ENCODE measurements around the gene ADAMTS12.

DNA sequence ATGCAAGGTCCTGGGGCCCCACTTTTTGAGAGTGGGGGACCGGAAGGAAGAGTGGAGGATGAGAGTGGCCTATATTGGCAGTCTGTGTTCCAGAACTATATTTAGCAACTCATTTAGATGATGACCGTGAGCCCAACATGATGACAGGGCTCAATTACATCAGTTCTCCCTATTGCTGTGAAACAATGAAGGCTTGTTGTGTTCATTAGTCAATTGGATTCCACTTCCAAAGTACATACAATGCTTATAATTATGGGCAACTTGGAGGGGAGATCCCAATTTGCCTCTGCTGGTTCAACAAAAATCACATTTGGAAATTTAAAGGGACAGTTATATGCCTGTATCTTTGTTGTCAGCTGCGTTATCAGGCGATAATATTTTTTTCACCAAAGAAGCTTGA is 360.0 kb downstream of the ADAMTS12 start:
- TF ChIP-seq, protein P1, sequence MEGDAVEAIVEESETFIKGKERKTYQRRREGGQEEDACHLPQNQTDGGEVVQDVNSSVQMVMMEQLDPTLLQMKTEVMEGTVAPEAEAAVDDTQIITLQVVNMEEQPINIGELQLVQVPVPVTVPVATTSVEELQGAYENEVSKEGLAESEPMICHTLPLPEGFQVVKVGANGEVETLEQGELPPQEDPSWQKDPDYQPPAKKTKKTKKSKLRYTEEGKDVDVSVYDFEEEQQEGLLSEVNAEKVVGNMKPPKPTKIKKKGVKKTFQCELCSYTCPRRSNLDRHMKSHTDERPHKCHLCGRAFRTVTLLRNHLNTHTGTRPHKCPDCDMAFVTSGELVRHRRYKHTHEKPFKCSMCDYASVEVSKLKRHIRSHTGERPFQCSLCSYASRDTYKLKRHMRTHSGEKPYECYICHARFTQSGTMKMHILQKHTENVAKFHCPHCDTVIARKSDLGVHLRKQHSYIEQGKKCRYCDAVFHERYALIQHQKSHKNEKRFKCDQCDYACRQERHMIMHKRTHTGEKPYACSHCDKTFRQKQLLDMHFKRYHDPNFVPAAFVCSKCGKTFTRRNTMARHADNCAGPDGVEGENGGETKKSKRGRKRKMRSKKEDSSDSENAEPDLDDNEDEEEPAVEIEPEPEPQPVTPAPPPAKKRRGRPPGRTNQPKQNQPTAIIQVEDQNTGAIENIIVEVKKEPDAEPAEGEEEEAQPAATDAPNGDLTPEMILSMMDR (conservative IDR thresholded peaks at IDR 0.05; ENCODE audit: low read depth, low read length): no peak
- TF ChIP-seq EZH2phosphoT487 (IDR thresholded peaks at IDR 0.05; ENCODE audit: borderline replicate concordance, low read length) (no peak), EZH2 (IDR thresholded peaks at IDR 0.05; ENCODE audit: low read length, unreplicated experiment) (no peak)
